Panc1 (cell line): ENCODE results near the gene PNMA6E. TPM values are rescaled to one million over a fixed set of nuclear protein-coding genes. Genes with fewer than 3 reads are reported as not detected.

Experiments
- ATAC-seq: fragments of 200-7000 bp; cut with Tn5 transposase; 2 replicates; pipeline ENCODE4 v1.9.1; 2020; ENCODE audit warnings: mild to moderate bottlenecking, moderate library complexity
- BruUV-seq: library from RNA; stranded (reverse); fragments of 400-500 nt; replicated peaks from 2 replicates; lab custom pipeline; 2021; lab: Mats Ljungman, UMichigan
- CTCF ChIA-PET: fragments of 300-600 bp; sonication (Branson Sonifier 250); formaldehyde crosslinking; loops from one replicate; lab custom pipeline; 2022; ENCODE audit warnings: antibody characterized with exemption; lab: Charles Lee
- POLR2A ChIA-PET: fragments of 300-600 bp; sonication (Branson Sonifier 250); formaldehyde crosslinking; loops from one replicate; lab custom pipeline; 2022; ENCODE audit warnings: antibody characterized with exemption; lab: Charles Lee
- DNase-seq: peaks from one replicate; pipeline ENCODE4 v3.0.0-alpha.2; 2010; ENCODE audit warnings: low read depth, low spot score
- H3K27ac ChIP-seq: 2 replicates; pipeline ENCODE4 v1.5.1; 2011; ENCODE audit warnings: mild to moderate bottlenecking, low read length, inconsistent platforms
- H3K27me3 ChIP-seq: fragments of 200-500 bp; sonication (Bioruptor generic); 2 replicates; pipeline ENCODE4 v1.6.0; 2014; ENCODE audit warnings: low read length, inconsistent platforms; ENCODE audit not compliant: control insufficient read depth, insufficient read depth
- H3K36me3 ChIP-seq: fragments of 200-500 bp; sonication (Bioruptor generic); 2 replicates; pipeline ENCODE4 v1.5.1; 2014; ENCODE audit warnings: inconsistent platforms, mild to moderate bottlenecking, low read length, moderate library complexity; ENCODE audit not compliant: control insufficient read depth, insufficient read depth
- H3K4me1 ChIP-seq: 2 replicates; pipeline ENCODE4 v1.5.1; 2011; ENCODE audit warnings: inconsistent platforms, mild to moderate bottlenecking, low read length, moderate library complexity; ENCODE audit not compliant: control insufficient read depth, insufficient read depth
- H3K4me3 ChIP-seq, 2 experiments: 2 replicates each; pipeline ENCODE4 v1.5.1; 2011 to 2012; ENCODE audit warnings: low read depth in 2 of 2, low read length in 2 of 2, mild to moderate bottlenecking in 2 of 2, inconsistent platforms in 1 of 2, moderate library complexity in 1 of 2
- H3K9me3 ChIP-seq: fragments of 200-500 bp; sonication (Bioruptor generic); 2 replicates; pipeline ENCODE4 v1.5.1; 2014; ENCODE audit warnings: low read depth, mild to moderate bottlenecking, inconsistent platforms, low read length, moderate library complexity; ENCODE audit not compliant: control insufficient read depth, insufficient read depth
- POLR2AphosphoS5 ChIP-seq: IDR thresholded peaks from 2 replicates; pipeline ENCODE4 v1.6.1; 2012; ENCODE audit warnings: mild to moderate bottlenecking, low read depth, low read length, moderate library complexity
- SIN3A ChIP-seq: IDR thresholded peaks from 2 replicates; pipeline ENCODE4 v1.6.1; 2012; ENCODE audit warnings: low read depth, mild to moderate bottlenecking, low read length, moderate library complexity, borderline replicate concordance; ENCODE audit not compliant: insufficient read depth
- TCF7L2 ChIP-seq: IDR thresholded peaks from 2 replicates; pipeline ENCODE4 v1.6.1; 2011; ENCODE audit warnings: mild to moderate bottlenecking, low read depth, low read length, inconsistent platforms
- in situ Hi-C: cut with HindIII; loops from 2 replicates; pipeline ENCODE4 v1.10.0; 2016; ENCODE audit warnings: low sequenced_read_pairs, low pct_unique_long_range_greater_than_20kb
- intact Hi-C: fragments of 100-400 bp; cut with micrococcal nuclease; formaldehyde crosslinking; loops from one replicate; pipeline ENCODE4 v1.10.0; 2022; ENCODE audit not compliant: unreplicated experiment
- total RNA-seq: library from RNA; stranded (reverse); gene quantifications from one replicate; pipeline ENCODE4 v1.2.1, GENCODE V29; 2021; ENCODE audit not compliant: unreplicated experiment
- TF ChIP-seq, protein P1 (sequence below), 2 experiments: IDR thresholded peaks; 2 replicates each; pipeline ENCODE4 v1.6.1; 2011 to 2012; ENCODE audit warnings: low read depth in 2 of 2, control low read depth in 1 of 2, low read length in 1 of 2, mild to moderate bottlenecking in 1 of 2, moderate library complexity in 1 of 2; ENCODE audit not compliant: insufficient read depth in 1 of 2
- TF ChIP-seq, protein P2 (sequence below): fragments of 450-650 bp; IDR thresholded peaks from 2 replicates; pipeline ENCODE4 v1.5.1; 2017; ENCODE audit warnings: mild to moderate bottlenecking

The PNMA6E gene
- total RNA-seq, 1 experiment from 2014 or later: not detected

DNA sequence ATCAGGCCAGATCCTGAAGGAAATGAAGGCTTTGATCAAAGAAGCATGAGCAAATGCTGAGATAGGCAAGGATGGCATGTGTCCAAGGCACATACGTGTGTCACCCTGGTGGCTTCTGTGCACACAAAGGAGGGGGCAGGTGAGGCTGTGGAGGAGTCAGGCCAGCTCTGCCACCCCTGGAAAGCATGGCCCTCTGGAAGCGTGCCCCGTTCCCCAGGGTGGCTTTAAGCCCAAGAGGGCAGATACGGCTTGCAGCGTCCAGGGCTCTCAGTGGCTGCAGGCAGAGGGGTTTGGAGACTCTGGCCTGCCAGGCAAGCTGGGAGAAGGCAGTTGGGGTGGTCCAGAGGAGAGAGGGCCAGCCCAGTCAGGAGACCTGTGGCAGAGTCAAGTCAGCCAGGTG, 25.6 kb downstream of the PNMA6E start:
- ChIA-PET POLR2A (no interaction called here), CTCF (no interaction called here)
- no peak overlapping the region for H3K27ac ChIP-seq
- in situ Hi-C loops (no loop called here), intact Hi-C loops (no loop called here)
- H3K27me3 ChIP-seq: peaks cover 4% of the 10 kb centered on the region; the same call in 1 of the 2 replicates
- ATAC-seq: no peak
- no peaks in the 10 kb centered on the region for H3K4me1 ChIP-seq
- TF ChIP-seq, protein P1, sequence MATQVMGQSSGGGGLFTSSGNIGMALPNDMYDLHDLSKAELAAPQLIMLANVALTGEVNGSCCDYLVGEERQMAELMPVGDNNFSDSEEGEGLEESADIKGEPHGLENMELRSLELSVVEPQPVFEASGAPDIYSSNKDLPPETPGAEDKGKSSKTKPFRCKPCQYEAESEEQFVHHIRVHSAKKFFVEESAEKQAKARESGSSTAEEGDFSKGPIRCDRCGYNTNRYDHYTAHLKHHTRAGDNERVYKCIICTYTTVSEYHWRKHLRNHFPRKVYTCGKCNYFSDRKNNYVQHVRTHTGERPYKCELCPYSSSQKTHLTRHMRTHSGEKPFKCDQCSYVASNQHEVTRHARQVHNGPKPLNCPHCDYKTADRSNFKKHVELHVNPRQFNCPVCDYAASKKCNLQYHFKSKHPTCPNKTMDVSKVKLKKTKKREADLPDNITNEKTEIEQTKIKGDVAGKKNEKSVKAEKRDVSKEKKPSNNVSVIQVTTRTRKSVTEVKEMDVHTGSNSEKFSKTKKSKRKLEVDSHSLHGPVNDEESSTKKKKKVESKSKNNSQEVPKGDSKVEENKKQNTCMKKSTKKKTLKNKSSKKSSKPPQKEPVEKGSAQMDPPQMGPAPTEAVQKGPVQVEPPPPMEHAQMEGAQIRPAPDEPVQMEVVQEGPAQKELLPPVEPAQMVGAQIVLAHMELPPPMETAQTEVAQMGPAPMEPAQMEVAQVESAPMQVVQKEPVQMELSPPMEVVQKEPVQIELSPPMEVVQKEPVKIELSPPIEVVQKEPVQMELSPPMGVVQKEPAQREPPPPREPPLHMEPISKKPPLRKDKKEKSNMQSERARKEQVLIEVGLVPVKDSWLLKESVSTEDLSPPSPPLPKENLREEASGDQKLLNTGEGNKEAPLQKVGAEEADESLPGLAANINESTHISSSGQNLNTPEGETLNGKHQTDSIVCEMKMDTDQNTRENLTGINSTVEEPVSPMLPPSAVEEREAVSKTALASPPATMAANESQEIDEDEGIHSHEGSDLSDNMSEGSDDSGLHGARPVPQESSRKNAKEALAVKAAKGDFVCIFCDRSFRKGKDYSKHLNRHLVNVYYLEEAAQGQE (IDR thresholded peaks at IDR 0.05; ENCODE audit: insufficient read depth in 1 of 2, low read depth in 2 of 2, low read length in 1 of 2): no peak
- TF ChIP-seq POLR2AphosphoS5: no peak
- no peak for TF ChIP-seq TCF7L2
- no peak for TF ChIP-seq SIN3A
- TF ChIP-seq, protein P2, sequence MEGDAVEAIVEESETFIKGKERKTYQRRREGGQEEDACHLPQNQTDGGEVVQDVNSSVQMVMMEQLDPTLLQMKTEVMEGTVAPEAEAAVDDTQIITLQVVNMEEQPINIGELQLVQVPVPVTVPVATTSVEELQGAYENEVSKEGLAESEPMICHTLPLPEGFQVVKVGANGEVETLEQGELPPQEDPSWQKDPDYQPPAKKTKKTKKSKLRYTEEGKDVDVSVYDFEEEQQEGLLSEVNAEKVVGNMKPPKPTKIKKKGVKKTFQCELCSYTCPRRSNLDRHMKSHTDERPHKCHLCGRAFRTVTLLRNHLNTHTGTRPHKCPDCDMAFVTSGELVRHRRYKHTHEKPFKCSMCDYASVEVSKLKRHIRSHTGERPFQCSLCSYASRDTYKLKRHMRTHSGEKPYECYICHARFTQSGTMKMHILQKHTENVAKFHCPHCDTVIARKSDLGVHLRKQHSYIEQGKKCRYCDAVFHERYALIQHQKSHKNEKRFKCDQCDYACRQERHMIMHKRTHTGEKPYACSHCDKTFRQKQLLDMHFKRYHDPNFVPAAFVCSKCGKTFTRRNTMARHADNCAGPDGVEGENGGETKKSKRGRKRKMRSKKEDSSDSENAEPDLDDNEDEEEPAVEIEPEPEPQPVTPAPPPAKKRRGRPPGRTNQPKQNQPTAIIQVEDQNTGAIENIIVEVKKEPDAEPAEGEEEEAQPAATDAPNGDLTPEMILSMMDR: no peak
- H3K36me3 ChIP-seq: no peaks in the 10 kb centered on the region
- H3K4me3 ChIP-seq: no peak overlapping the region
- no TSS peak for BruUV-seq
- DNase-seq: no peak
- H3K9me3 ChIP-seq: no peaks in the 10 kb centered on the region

DNA sequence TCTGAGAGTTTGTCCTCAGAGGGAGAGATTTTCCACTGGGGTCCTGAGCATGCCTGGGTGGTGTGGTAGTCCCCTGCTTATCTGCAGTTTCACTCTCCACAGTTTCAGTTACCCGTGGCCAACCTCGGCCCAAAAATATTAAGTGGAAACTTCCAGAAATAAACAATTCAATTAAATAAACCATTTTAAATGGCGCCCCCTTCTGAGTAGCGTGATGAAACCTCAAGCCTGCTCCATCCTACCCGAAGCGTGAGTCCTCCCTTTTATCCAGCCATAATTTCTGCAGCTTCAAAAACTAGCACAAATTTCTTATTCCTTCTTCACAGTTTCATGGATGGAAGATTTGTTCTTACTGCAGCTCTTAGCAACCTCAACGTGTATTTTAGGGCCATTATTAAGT, 26.7 kb downstream of the PNMA6E start:
- no peak for ATAC-seq
- intact Hi-C loops (no loop called here), in situ Hi-C loops (no loop called here)
- Histone ChIP-seq H3K4me3 (no peak overlapping the region), H3K27me3 (peaks cover 4% of the 10 kb centered on the region; the same call in 1 of the 2 replicates), H3K36me3 (no peaks in the 10 kb centered on the region), H3K4me1 (no peaks in the 10 kb centered on the region), H3K27ac (no peak overlapping the region), H3K9me3 (no peaks in the 10 kb centered on the region)
- POLR2A ChIA-PET: no interaction called here
- CTCF ChIA-PET: no interaction called here
- DNase-seq: no peak
- no TSS peak for BruUV-seq
- TF ChIP-seq SIN3A: no peak

DNA sequence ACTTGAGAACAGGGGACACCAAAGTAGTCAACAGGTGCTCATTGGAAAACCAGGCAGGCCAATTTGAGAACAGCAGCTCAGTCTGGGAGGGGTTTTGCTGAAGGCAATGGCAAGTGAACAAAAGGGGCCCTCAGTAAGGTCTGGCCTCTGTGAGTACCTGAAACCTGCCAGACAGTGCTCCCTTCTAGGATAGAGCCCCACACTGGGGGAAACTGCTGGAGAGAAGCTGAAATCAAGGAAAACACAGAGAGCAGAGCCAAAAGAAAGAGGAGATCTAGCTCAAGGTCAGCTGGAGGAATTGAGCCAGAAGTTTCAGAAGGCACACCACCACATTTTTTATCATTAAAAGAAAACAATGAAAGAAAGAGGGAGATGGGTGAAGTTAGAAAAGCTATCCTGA, 28.2 kb downstream of the PNMA6E start:
- no peak overlapping the region for H3K27ac ChIP-seq
- TF ChIP-seq, protein P1 (IDR thresholded peaks at IDR 0.05; ENCODE audit: insufficient read depth in 1 of 2, low read depth in 2 of 2, low read length in 1 of 2): no peak
- TF ChIP-seq TCF7L2 (no peak), POLR2AphosphoS5 (no peak), SIN3A (no peak)
- TF ChIP-seq, protein P2: no peak
- H3K4me1 ChIP-seq: no peaks in the 10 kb centered on the region
- BruUV-seq: no TSS peak
- ChIA-PET CTCF (no interaction called here), POLR2A (interaction anchor here (0.6 kb wide), 1 partner anchor 36 kb away, joined by 5 read pairs; no protein-coding TSS in a partner anchor)
- in situ Hi-C loops (no loop called here), intact Hi-C loops (no loop called here)
- no peak overlapping the region for H3K4me3 ChIP-seq
- H3K36me3 ChIP-seq: no peaks in the 10 kb centered on the region
- H3K9me3 ChIP-seq: no peaks in the 10 kb centered on the region
- ATAC-seq: no peak
- DNase-seq: no peak
- H3K27me3 ChIP-seq: peaks cover 4% of the 10 kb centered on the region; the same call in 1 of the 2 replicates
